Heart left ventricle (tissue), 13 donors: ENCODE data around the gene MLH3.

Source experiments
- POLR2A ChIP-seq, 2 donors: fragments of 450-650 bp; IDR thresholded peaks; one replicate each; pipeline ENCODE4 v1.6.1; 2017; ENCODE audit warnings: antibody characterized with exemption in 2 of 2, mild to moderate bottlenecking in 2 of 2, moderate library complexity in 2 of 2
- TF ChIP-seq, protein P1 (sequence below), 12 donors: fragments of 200-600 bp; sonication (generic) in 4 of 12; IDR thresholded peaks; one replicate each; pipeline versions ENCODE4 v1.5.0 to v1.8.0; 2018 to 2022; ENCODE audit warnings: antibody characterized with exemption in 12 of 12, mild to moderate bottlenecking in 5 of 12
- donor health status: ischemic (EF 13 %, LVEDD 7.1; RV severe dilation, severe dysfunction).
- donor health status: DM: no; HTN: yes; CAD: no.
- donor health status: DM: no; HTN: no; CAD: no.
- donor health status: ischemic (EF 25% LVEDD 6.9; RV normal size, moderate dysfunction).
- donor health status: ischemic (EF 25% LVEDD 5.7; RV mildly dilated, moderate dysfunction).
- donor health status: ischemic (EF 35%, LVEDD 5.7; RV mildly dilated, moderate dysfunction).
- donor health status: nonischemic (EF 11% LVEDD 7.7; RV severe dilation, severe dysfunction).
- donor health status: DM: yes; HTN: yes; CAD: no.
- donor health status: PGD.
- donor health status: ischemic (EF 29% LVEDD 5.4; RV normal size, mild dysfunction).
- donor health status: nonischemic (EF 23%, LVEDD 6.1; RV moderate dilation, normal function).

DNA sequence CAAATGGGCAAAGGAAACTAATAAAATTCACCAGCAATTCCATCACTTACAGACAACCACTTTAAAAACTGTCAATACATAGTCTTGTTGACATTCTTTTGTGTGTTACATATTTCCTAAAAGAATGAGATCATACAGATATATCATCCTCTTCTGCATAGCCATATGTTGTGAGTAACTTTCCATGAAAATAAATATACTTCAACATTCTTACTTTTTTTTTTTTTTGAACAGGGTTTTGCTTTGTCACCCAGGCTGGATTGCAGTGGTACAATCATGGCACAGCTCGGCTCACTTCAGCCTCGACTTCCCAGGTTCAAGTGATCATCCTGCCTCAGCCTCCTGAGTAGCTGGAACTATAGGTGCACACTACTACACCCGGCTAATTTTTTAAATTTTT lies 39.1 kb upstream of the MLH3 start:
- TF ChIP-seq, protein P1, sequence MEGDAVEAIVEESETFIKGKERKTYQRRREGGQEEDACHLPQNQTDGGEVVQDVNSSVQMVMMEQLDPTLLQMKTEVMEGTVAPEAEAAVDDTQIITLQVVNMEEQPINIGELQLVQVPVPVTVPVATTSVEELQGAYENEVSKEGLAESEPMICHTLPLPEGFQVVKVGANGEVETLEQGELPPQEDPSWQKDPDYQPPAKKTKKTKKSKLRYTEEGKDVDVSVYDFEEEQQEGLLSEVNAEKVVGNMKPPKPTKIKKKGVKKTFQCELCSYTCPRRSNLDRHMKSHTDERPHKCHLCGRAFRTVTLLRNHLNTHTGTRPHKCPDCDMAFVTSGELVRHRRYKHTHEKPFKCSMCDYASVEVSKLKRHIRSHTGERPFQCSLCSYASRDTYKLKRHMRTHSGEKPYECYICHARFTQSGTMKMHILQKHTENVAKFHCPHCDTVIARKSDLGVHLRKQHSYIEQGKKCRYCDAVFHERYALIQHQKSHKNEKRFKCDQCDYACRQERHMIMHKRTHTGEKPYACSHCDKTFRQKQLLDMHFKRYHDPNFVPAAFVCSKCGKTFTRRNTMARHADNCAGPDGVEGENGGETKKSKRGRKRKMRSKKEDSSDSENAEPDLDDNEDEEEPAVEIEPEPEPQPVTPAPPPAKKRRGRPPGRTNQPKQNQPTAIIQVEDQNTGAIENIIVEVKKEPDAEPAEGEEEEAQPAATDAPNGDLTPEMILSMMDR (IDR thresholded peaks at IDR 0.05) = no peak
- TF ChIP-seq POLR2A (IDR thresholded peaks at IDR 0.05) = no peak
